ENCODE measurements around the gene ABLIM2. TPM values are rescaled to one million over a fixed set of nuclear protein-coding genes. Genes with fewer than 3 reads are reported as not detected.

The ABLIM2 gene
- total and polyA plus RNA-seq, 2 experiments from 2014 or later: 1.5 to 4.3 TPM

- no peak for TF ChIP-seq REST (IDR thresholded peaks at IDR 0.05; ENCODE audit: unreplicated experiment)
- no peak for TF ChIP-seq ZNF114 (CRISPR knock-in tag; IDR thresholded peaks at IDR 0.05)
- no peak for TF ChIP-seq NANOG (IDR thresholded peaks at IDR 0.05; ENCODE audit: borderline replicate concordance)
- TF ChIP-seq CREB1 (CRISPR knock-in tag; IDR thresholded peaks at IDR 0.05; ENCODE audit: low read depth): no peak
- TF ChIP-seq STAT1 (IDR thresholded peaks at IDR 0.05; ENCODE audit: unreplicated experiment): no peak
- no peak for TF ChIP-seq EZH2phosphoT487 (IDR thresholded peaks at IDR 0.05; ENCODE audit: unreplicated experiment)
Measured at GRCh38 chr4:8181119-8181518, 22.5 kb upstream of the ABLIM2 start (continued).

GRCh38 chr4:8180310-8181093 lies 21.9 kb upstream of the ABLIM2 start:
- H3K27me3 Mint-ChIP-seq (ENCODE audit: insufficient read depth, low read depth, poor library complexity): peaks cover 2% of the 10 kb centered on the region
- no peak overlapping the region for H3K4me3 Mint-ChIP-seq
- 0 out of 3 replicates have a peak, but pooled peaks cover 2% of the 10 kb centered on the region for H3K4me1 Mint-ChIP-seq
- H3K36me3 ChIP-seq (ENCODE audit: insufficient read depth): no peaks in the 10 kb centered on the region
- H3K9me2 ChIP-seq (ENCODE audit: insufficient read depth): no peaks in the 10 kb centered on the region
- no peak overlapping the region for H3K27ac ChIP-seq (ENCODE audit: low read depth)
- no peaks in the 10 kb centered on the region for H3K79me2 ChIP-seq (replicated peaks; ENCODE audit: insufficient read depth)
- H3K4me3 ChIP-seq: no peak overlapping the region
- H4K20me1 ChIP-seq (replicated peaks; ENCODE audit: insufficient read depth): no peaks in the 10 kb centered on the region
- no peak overlapping the region for H3K27ac Mint-ChIP-seq
- TF ChIP-seq ZNF462 (CRISPR knock-in tag; IDR thresholded peaks at IDR 0.05): no peak
- TF ChIP-seq EZH2phosphoT487 (IDR thresholded peaks at IDR 0.05; ENCODE audit: unreplicated experiment): no peak
- H3K9me3 Mint-ChIP-seq: no peaks in the 10 kb centered on the region
- DNase-seq (ENCODE audit: low spot score): no peak
- no peaks in the 10 kb centered on the region for H3K4me1 ChIP-seq (ENCODE audit: insufficient read depth)
- no peak overlapping the region for H2AFZ ChIP-seq
- H3K4me2 ChIP-seq: no peak overlapping the region
- H3F3A ChIP-seq (replicated peaks; ENCODE audit: low read depth): peaks cover 7% of the 10 kb centered on the region; the same call in 1 of the 2 replicates
- no peak for ATAC-seq
- no peaks in the 10 kb centered on the region for H3K36me3 Mint-ChIP-seq (ENCODE audit: low read depth)
- H3K27me3 ChIP-seq (ENCODE audit: insufficient read depth): no peaks in the 10 kb centered on the region
